ENCODE results near the gene GUF1. TPM values are rescaled to one million over a fixed set of nuclear protein-coding genes. Genes with fewer than 3 reads are reported as not detected.
A peak's percentile ranks its signal among the peaks of the same experiment; 100 is the strongest.
"Not testable (repeated sequence)": the region's sequence is repeated elsewhere in the genome, so short reads cannot be mapped to it uniquely, and the experiment has no call there.

The GUF1 gene
- total and polyA plus RNA-seq, 10 donors = 9.6 to 24.5 (median 15.2) TPM

GRCh38 chr4:44726038-44726871 lies 48.0 kb downstream of the GUF1 start, which contains the start of gene GNPDA2:
GNPDA2 (minus strand) TSS chr4:44726556; CDS start chr4:44722207, 4,349 bp downstream.
- 0 to 1% (median 1%) methylated on average over 33 to 65 of the region's 65 CpGs for WGBS, 5 donors
- H3K36me3 ChIP-seq = no peaks in the 10 kb centered on the region
- H3K27ac ChIP-seq = peak within 1 kb of the TSS; percentile 46 to 90 (median 85)
- peak; percentile 95 for DNase-seq
- intact Hi-C loops (cut with DNase I; ENCODE audit: low total_unique reads) = no loop called here
- no peaks in the 10 kb centered on the region for H3K27me3 ChIP-seq (replicated peaks in 1 of 7)
- H3K9me3 ChIP-seq = no peaks in the 10 kb centered on the region
- TF ChIP-seq CTCF (IDR thresholded peaks at IDR 0.05 in 8 of 11, conservative IDR thresholded peaks at IDR 0.05 in 3 of 11) (no peak), POLR2A (IDR thresholded peaks at IDR 0.05) (peak in 1 of 3 donors; percentile 39), POLR2AphosphoS5 (IDR thresholded peaks at IDR 0.05) (peak; percentile 85 to 92 (median 89))
- H3K4me1 ChIP-seq = peaks cover 0 to 57% (median 32%) of the 10 kb centered on the region in 6 donors
- H3K4me3 ChIP-seq = peak within 1 kb of the TSS; percentile 72 to 93 (median 78)

GRCh38 chr4:44727471-44727870 lies 49.3 kb downstream of the GUF1 start:
- peak overlapping the region in 1 of 8 donors; percentile 93 for H3K4me3 ChIP-seq
- H3K4me1 ChIP-seq = peaks cover 0 to 45% (median 31%) of the 10 kb centered on the region in 6 donors
- H3K9me3 ChIP-seq = no peaks in the 10 kb centered on the region
- no peak for DNase-seq
- H3K27ac ChIP-seq = no peak overlapping the region
- no peaks in the 10 kb centered on the region for H3K36me3 ChIP-seq
- intact Hi-C loops (cut with DNase I; ENCODE audit: low total_unique reads) = no loop called here
- 79 to 95% (median 90%) methylated on average over 6 of the region's 6 CpGs for WGBS, 5 donors
- H3K27me3 ChIP-seq (replicated peaks in 1 of 7) = no peaks in the 10 kb centered on the region
- TF ChIP-seq POLR2AphosphoS5 (IDR thresholded peaks at IDR 0.05) (no peak), POLR2A (IDR thresholded peaks at IDR 0.05) (no peak), CTCF (IDR thresholded peaks at IDR 0.05 in 8 of 11, conservative IDR thresholded peaks at IDR 0.05 in 3 of 11) (no peak)

- intact Hi-C loops (cut with DNase I; ENCODE audit: low total_unique reads); H3K27me3 ChIP-seq (replicated peaks in 1 of 7); DNase-seq; H3K9me3 ChIP-seq; H3K4me3 ChIP-seq; H3K36me3 ChIP-seq; H3K27ac ChIP-seq: not testable (repeated sequence)
- WGBS, 5 donors = 91 to 96% (median 94%) methylated on average over 9 of the region's 9 CpGs
- H3K4me1 ChIP-seq = peaks cover 0 to 34% (median 27%) of the 10 kb centered on the region in 6 donors
These were observed 50.5 kb downstream of the GUF1 start for GRCh38 chr4:44728694-44729093.

GRCh38 chr4:44736900-44737299 lies 58.7 kb downstream of the GUF1 start:
- Histone ChIP-seq H3K4me1 (no peaks in the 10 kb centered on the region), H3K36me3 (no peaks in the 10 kb centered on the region), H3K27ac (no peak overlapping the region), H3K9me3 (no peaks in the 10 kb centered on the region), H3K4me3 (no peak overlapping the region), H3K27me3 (replicated peaks in 1 of 7) (no peaks in the 10 kb centered on the region)
- intact Hi-C loops (cut with DNase I; ENCODE audit: low total_unique reads) = no loop called here
- DNase-seq = no peak
- TF ChIP-seq CTCF (IDR thresholded peaks at IDR 0.05 in 8 of 11, conservative IDR thresholded peaks at IDR 0.05 in 3 of 11) (no peak), POLR2A (IDR thresholded peaks at IDR 0.05) (no peak), POLR2AphosphoS5 (IDR thresholded peaks at IDR 0.05) (no peak)
- 56 to 85% (median 75%) methylated on average over 2 of the region's 2 CpGs for WGBS, 5 donors

Measured in spleen (tissue), 11 donors.